HG03457 (cell line): ENCODE data around the gene KCTD17.
"Not testable (repeated sequence)": the region's sequence is repeated elsewhere in the genome, so short reads cannot be mapped to it uniquely, and the experiment has no call there.

Experiments
- ATAC-seq: cut with Tn5 transposase; IDR thresholded peaks from one replicate; pipeline ENCODE4 v1.9.1; 2021; ENCODE audit warnings: moderate number of reproducible peaks; ENCODE audit not compliant: unreplicated experiment

Gene KCTD17

GRCh38 chr22:37059876-37060449 is 8.4 kb downstream of the KCTD17 start:
- no peak for ATAC-seq

GRCh38 chr22:37060801-37061610 is 9.5 kb downstream of the KCTD17 start:
- no peak for ATAC-seq

DNA sequence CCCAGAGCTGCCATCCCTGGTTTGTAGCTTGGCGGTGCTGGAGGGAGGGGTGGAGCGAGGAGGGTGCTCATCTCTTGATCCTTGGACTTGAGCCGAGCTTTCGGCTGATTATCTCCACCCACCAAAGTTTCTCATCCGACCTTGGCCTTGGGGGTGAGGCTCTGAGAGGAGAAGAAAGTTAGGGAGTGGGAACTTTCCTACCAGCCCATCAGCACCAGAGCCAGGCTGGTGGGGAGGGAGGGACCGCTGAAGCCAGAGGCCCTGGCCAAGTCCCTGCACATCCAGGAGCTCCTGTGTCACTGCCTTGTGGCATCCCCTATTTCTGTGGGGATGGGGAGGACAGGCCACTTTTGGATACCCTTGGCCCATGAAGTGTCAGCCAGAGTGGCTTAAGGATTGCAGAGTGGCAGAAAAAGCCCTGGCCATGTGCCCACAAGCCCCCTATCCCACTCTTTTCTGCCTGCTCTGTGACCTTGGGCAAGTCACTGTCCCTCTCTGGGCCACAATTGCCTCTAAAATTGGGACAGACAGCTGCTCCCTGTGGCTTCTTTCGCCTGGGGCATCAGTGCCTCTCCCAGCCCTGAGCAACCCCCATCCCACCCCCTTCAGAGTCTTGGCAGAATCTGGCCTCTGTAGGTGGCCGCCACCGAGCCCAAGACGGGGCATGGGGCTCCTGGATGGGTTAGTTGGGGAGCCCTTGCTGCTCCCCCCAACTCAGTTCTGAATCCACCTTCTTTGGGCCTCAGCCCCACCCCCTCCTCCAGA is 10.3 kb downstream of the KCTD17 start:
- no peak for ATAC-seq

- ATAC-seq = no peak
Observed at GRCh38 chr22:37062376-37062675, 10.8 kb downstream of the KCTD17 start.

DNA sequence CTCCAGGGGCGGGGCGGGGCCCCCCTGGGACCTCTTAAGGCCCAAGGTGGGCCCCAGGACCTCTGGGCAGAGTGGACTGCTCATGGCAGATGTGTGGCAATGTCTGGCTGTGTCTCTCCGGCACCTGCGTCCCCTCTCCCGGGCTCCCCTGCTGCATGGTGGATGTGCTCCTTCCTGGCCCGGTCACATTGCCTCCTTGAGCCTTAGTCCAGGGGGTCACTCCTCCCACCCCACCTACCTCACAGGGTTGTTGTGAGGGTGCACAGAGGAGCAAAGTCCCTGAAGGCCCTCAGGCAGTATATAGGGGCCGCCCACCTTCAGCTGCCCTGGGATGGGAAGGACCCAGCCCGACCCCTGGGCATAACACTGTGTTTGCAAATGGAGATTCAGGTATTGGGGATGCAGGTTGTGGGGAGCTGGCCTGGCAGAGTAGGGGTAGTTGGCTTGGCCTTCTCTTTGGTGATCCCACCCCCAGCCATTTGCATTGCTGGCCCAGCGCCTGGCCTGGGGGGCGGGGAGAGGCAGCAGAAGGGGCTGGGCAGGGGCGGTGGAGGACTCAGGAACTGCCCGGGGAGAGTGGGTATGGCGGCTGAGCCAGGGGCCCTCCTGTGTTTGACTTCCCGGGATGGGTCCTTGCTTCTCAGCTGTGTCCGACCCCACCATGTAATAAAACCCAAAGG is 11.3 kb downstream of the KCTD17 start:
- ATAC-seq = no peak

- ATAC-seq = no peak
Observed at GRCh38 chr22:37063431-37064420, 12.2 kb downstream of the KCTD17 start.

- ATAC-seq = no peak
Observed at GRCh38 chr22:37064553-37064952, 13.0 kb downstream of the KCTD17 start.

- ATAC-seq = no peak
Observed at GRCh38 chr22:37065180-37065579, 13.6 kb downstream of the KCTD17 start.

- ATAC-seq = no peak
Observed at GRCh38 chr22:37065961-37066360, 14.4 kb downstream of the KCTD17 start.

DNA sequence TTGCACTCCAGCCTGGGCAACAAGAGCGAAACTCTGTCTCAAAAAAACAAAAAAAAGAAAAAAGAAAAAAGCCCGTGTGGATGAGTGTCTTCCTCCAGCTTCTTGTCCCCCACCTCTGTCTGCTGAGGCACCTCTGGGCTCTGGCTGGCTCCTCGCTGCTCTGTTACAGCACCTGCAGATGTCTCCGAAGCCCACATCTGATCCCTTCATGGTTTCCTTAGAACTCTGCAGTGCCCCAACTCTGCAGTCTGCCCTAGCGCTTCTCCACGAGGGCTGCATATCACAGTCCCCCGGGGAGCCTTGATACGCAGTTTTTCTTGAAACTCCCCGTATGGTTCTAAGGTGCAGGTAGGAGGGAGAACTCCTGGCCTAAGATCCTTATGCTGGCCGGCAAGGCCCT is 15.9 kb downstream of the KCTD17 start:
- ATAC-seq = no peak

DNA sequence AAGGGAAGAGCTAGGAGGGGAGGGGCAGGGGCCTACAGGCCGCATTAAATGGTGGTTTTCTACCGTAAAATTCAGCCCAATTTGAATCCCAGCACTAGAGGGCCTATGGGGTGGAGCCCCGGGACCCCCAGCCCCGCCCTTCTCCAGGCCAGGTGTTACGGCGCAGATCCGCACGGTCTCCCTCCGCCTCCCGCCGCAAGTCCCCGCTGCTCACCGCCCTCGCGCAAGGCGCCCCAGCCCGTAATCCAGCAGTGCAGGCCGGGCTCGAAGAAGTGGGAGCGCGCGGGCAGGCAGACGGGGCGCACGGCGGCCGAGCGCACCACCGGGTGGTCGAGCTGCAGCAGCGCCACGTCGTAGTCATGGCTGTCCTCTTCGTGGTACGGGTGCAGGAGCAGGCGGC is 17.3 kb downstream of the KCTD17 start:
- ATAC-seq = no peak

GRCh38 chr22:37069319-37069718 is 17.8 kb downstream of the KCTD17 start:
- ATAC-seq = no peak

- no peak for ATAC-seq
Observed at GRCh38 chr22:37069719-37070118, 18.2 kb downstream of the KCTD17 start.

DNA sequence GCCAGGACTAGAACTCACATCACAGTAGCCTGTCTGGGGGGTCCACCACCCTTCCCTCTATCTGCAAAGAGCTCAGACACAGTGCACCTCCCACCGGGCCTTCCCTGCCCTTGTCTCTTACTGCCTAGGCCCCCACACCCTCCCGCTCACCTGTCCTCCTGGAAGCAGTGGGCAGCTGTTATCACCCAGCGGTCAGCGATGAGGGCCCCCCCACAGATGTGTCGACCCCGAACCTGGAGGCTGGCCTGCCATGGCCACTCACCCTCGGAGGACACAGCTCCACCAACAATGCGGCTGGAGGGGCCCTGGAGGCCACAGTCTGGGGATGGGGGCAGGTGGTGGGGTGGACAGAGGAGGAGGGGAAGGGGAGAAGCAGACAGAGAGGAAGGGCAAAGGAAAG is 18.8 kb downstream of the KCTD17 start:
- no peak for ATAC-seq

GRCh38 chr22:37070744-37071143 is 19.2 kb downstream of the KCTD17 start:
- ATAC-seq = no peak

DNA sequence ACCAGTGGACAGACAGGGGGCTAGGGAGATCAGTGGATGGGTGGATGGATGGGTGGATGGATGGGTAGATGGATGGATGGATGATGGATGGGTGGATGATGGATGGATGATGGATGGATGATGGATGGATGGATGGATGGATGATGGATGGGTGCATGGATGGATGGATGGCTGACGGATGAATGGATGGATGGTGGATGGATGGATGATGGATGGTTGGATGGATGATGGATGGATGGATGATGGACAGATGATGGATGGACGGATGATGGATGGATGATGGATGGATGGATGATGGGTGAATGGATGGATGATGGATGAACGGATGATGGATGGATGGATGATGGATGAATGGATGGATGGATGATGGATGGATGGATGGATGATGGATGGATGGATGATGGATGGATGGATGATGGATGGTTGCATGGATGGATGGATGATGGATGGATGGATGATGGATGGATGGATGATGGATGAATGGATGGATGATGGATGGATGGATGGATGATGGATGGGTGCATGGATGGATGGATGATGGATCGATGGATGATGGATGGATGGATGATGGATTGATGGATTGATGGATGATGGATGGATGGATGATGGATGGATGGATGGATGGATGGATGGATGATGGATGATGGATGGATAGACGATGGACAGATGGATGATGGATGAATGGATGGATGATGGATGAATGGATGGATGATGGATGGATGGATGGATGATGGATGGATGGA is 20.5 kb downstream of the KCTD17 start:
- not testable (repeated sequence) for ATAC-seq

GRCh38 chr22:37072673-37073072 is 21.1 kb downstream of the KCTD17 start:
- no peak for ATAC-seq

DNA sequence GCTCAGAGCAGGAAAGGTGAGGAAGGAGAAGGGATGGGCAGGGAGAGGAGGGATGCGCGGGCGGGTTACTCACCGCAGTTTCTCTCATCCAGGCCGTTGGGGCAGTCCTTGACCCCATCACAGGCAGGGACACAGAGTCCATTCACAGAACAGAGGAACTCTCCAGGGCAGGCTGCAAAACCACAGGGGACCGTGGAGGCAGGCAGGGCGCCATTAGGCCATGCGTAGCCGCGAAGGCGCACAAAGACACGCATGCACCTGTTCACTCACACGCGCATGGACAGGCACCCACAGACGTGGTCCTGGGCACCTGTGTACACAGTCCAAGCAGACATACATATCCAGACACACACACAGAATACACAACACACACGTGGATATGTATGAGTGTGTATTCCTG is 23.0 kb downstream of the KCTD17 start:
- ATAC-seq = no peak

- ATAC-seq = no peak
Observed at GRCh38 chr22:37075046-37075445, 23.5 kb downstream of the KCTD17 start.
